ENCODE results near the gene ERICH3. TPM values are rescaled to one million over a fixed set of nuclear protein-coding genes. Genes with fewer than 3 reads are reported as not detected.

ERICH3 gene
- total RNA-seq, 1 experiment from 2014 or later = not detected

GRCh38 chr1:74610961-74611360 is 62.6 kb downstream of the ERICH3 start:
- H2AFZ ChIP-seq (ENCODE audit: low read length) = no peak overlapping the region
- Mint-ChIP-seq H3K4me3 (no peak overlapping the region), H3K27ac (no peak overlapping the region), H3K9me3 (no peaks in the 10 kb centered on the region), H3K4me1 (no peaks in the 10 kb centered on the region), H3K27me3 (ENCODE audit: low read depth) (no peaks in the 10 kb centered on the region), H3K36me3 (ENCODE audit: insufficient read depth in 1 of 3, low read depth in 3 of 3) (no peaks in the 10 kb centered on the region)
- no peak overlapping the region for H4K5ac ChIP-seq (ENCODE audit: insufficient read length, low read depth, low read length)
- H3K14ac ChIP-seq (ENCODE audit: insufficient read depth, low read length) = no peak overlapping the region
- H3K27ac ChIP-seq (ENCODE audit: insufficient read length, low read depth, low read length) = no peak overlapping the region
- H3K18ac ChIP-seq (ENCODE audit: insufficient read length, low read depth, low read length) = no peak overlapping the region
- DNase-seq = no peak
- no peak overlapping the region for H4K91ac ChIP-seq (ENCODE audit: insufficient read length, low read depth, low read length)
- H3K27me3 ChIP-seq (ENCODE audit: insufficient read depth, low read length) = no peaks in the 10 kb centered on the region
- no peak overlapping the region for H2AK5ac ChIP-seq (ENCODE audit: insufficient read length, low read length)
- H3K79me2 ChIP-seq (ENCODE audit: insufficient read depth, low read length) = no peaks in the 10 kb centered on the region
- no peak overlapping the region for H3K9ac ChIP-seq (ENCODE audit: extremely low read depth, insufficient read length, low read length)
- no peak overlapping the region for H2BK20ac ChIP-seq (ENCODE audit: low read depth, low read length, poor library complexity, severe bottlenecking)
- no peak overlapping the region for H2BK120ac ChIP-seq (ENCODE audit: low read depth, low read length, poor library complexity, severe bottlenecking)
- whole genome bisulfite sequencing (ENCODE audit: extremely low coverage, insufficient read length, low lambda C conversion rate) = no CpG with 5 or more reads among the region's 2 CpGs
- no peak overlapping the region for H2BK5ac ChIP-seq (ENCODE audit: insufficient read length, low read length)
- no peaks in the 10 kb centered on the region for H3K23me2 ChIP-seq (ENCODE audit: insufficient read length, low read depth, low read length, poor library complexity, severe bottlenecking)
- no peak overlapping the region for H2BK15ac ChIP-seq (ENCODE audit: low read depth, low read length)
- H2BK12ac ChIP-seq (ENCODE audit: insufficient read length, low read depth, low read length) = no peak overlapping the region
- H3K4ac ChIP-seq (ENCODE audit: low read depth, low read length) = no peak overlapping the region
- no peak overlapping the region for H3K4me2 ChIP-seq (ENCODE audit: insufficient read depth, insufficient read length, low read length)
- TF ChIP-seq CTCF (conservative IDR thresholded peaks at IDR 0.05) = no peak
- H4K8ac ChIP-seq (replicated peaks; ENCODE audit: insufficient read length, low read depth, low read length) = no peak overlapping the region
- no peaks in the 10 kb centered on the region for H3K4me1 ChIP-seq (ENCODE audit: insufficient read depth, low read length)
- no peaks in the 10 kb centered on the region for H3K9me3 ChIP-seq (ENCODE audit: control insufficient read depth, low read depth, low read length)
- H4K20me1 ChIP-seq (ENCODE audit: control insufficient read depth, insufficient read depth, insufficient read length) = no peaks in the 10 kb centered on the region
- no peak overlapping the region for H3T11ph ChIP-seq (ENCODE audit: low read length)
- H3K56ac ChIP-seq (ENCODE audit: insufficient read length, low read depth, low read length) = no peak overlapping the region
- H3K79me1 ChIP-seq (ENCODE audit: insufficient read depth, low read depth, low read length, poor library complexity, severe bottlenecking) = no peaks in the 10 kb centered on the region
- H3K23ac ChIP-seq (ENCODE audit: insufficient read length, low read depth, low read length) = no peak overlapping the region

Measured in H9 (cell line).